T-helper 2 cell treated with Interferon-gamma antibody and Interleukin-4, amounts not matched to agents 100 ng/mL and 5 ng/mL, for 36 hours (primary cell): Measurements from ENCODE around the gene BRME1. TPM values are rescaled to one million over a fixed set of nuclear protein-coding genes. Genes with fewer than 3 reads are reported as not detected.

Experiments
- intact Hi-C: fragments of 100-400 bp; cut with micrococcal nuclease; formaldehyde crosslinking; loops from one replicate; pipeline ENCODE4 v1.15.1; 2023
- total RNA-seq: library from RNA; stranded (reverse); gene quantifications from 2 replicates; pipeline ENCODE4 v1.2.3, GENCODE V29; 2022

Gene BRME1
- total RNA-seq, 1 donor from 2014 or later: 10.5 TPM

DNA sequence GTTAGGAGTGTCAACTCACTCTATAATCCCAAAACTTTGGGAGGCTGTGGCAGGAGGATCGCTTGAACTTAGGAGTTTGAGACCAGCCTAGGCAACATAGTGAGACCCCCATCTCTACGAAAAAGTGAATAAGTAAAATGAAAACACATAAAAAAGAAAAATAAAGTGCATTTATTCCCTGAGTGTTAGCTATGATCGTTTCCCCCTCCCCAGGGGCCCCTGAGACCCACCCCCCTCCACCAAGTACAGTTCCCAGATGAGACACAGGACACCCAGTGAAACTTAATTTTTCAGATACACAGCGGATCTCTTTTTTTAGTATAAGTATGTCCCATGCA is 57.6 kb downstream of the BRME1 start:
- intact Hi-C loops: loop anchor here (5.0 kb wide), 1 partner anchor 696 kb away; the partner anchor contains the start of genes IER2 and STX10

DNA sequence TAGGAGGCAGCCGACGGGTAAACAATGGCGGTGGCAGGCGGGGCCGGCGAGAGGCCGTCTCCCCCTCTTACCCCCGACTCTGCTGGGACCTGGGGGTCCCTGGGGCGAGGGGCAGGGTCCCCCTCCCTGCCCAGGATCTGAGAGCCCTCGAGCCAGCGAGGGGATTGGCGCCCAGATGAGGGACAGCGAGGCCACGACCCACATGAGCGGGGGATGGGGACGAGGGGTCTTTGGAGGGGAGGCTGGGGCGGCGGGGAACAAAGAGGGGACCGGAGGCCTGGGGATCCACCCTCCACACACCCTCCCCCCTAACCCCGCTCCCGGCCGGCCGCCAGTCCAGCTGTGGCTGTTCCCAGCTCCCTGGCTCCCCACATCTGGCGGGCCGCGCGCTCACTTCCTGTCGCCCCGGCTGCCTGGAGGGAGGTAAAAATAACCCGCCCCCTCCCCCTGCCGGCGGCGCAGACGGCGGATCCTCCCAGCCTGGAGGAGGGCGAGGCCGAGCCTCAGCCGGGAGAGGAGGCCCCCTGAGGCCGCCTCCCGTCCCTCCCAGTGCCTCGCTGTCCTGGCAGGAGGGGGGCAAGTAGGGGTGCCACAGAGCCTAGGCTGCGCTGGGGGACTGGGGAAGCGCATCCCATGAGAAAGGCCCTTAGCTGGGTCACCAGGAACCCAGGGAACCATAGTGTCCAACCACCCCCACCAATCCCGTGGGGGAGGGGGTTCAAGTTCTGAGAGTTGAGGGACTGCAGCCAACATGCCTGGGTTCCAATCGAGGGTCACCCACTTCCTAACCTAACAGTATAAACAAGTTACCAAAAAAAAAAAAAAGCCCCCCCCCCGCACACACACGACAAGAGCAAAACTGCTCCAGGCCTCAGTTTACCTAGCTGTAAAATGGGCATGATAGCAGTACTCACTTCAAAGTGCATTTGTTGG is 58.2 kb downstream of the BRME1 start:
- intact Hi-C loops: loop anchor here (2.0 to 5.0 kb wide), 3 partner anchors 15 to 695 kb away; partner anchors contain the start of genes IER2, STX10 and ZSWIM4

DNA sequence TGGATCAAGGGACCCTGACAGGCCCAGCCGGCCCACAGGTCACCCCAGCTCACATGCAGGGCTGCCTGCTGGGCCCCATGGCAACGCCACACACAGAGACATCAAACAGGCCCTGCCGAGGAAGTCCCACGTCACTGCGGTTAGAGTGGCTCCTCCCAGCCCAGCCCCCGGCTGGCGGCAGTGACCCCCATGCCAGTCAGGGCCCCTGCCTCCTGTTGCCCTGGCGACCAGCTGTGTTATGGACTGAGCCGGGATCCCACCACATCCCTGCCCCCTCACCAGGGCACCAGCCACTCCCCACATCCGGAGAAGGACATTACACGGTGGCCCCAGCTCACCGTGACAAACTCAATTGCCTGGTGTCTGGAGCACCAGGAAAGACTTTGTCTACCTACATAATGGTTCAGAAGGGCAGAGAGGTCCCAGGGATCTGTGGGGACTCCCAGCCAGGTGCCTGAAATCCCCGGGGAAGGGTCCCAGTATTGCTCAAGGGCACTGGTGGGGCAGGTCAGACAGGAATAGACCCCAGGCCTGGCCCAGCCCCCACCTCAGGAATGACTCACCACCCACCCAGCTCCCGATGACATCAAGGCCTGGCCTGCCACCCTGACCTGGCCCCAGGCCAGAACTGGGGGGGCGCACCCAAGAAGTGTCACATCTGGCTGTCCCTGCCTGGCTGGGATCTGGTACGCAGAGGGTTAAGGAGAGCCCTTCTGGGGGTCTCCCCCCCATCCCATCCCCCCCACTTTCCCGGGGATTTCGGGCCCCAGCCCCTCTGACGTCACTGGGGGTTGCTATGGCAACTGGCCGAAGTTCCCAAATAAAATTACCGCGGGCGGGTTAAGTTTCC is 59.1 kb downstream of the BRME1 start:
- intact Hi-C loops: loop anchor here (1.0 to 5.0 kb wide), 5 partner anchors 9 to 694 kb away; partner anchors contain the start of genes IER2, STX10 and ZSWIM4

DNA sequence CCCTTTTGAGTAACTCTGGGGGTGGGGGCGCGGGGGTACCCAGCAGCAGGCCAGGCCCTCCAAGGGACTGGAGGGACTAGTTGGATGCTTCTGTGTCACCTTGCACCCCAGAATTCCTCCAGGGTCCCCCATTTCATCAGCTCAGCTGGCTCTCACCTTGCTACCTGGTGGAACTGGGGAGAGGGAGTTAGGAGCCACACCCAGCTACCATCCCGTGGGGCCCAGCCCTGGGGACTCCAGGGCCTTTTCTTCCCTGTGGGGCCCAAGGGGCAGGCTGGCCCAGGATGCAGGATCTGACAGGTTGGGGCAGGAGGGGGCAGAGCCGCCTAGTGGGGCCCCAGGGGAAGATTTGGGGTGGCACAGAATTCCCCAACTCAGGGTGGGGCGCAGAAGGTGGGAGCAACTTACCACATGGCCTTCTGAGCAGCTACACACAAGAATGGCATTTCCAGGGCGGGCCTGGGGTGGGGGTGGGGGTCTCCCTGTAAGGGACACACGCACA is 61.7 kb downstream of the BRME1 start:
- intact Hi-C loops: no loop called here

DNA sequence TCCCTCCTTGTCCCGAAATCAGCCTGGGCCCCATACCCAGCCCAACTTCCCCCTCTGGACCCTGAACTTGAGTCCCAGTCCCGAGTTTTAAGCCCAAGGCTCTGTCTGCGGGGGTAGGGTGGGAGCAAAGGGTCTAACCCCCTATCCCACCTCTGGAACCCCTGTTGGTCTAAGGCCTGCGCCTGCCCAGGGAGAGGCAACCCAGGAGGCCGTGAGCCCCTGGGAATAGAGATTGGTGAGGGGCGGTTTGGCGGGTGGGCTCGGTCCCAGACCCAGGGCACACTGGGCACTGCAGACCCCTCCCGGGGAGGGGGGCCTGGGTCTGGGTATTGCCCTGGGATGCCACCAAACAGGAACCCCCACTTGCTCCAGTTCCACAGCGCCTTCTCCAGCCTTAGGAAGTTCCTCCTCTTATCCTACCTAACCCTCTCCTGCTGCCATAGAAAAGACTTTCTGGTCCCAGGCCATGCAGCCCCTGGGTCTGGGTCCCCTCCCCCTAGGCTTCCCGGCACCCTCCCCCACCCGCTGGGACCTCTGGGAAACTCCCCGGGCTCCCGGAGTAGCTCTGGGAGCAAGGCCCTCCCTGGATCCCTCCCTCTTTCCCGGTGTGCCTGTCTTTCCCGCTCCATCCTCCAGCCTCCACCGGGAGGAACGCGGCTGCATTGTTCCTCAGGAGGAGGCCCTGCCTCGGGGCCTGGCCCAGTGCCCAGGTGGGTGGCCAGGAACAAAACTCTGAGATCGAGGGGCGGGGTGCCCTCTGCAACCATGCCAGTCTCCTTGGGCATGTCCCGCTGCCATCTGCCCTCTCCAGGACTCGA is 62.6 kb downstream of the BRME1 start:
- intact Hi-C loops: no loop called here

DNA sequence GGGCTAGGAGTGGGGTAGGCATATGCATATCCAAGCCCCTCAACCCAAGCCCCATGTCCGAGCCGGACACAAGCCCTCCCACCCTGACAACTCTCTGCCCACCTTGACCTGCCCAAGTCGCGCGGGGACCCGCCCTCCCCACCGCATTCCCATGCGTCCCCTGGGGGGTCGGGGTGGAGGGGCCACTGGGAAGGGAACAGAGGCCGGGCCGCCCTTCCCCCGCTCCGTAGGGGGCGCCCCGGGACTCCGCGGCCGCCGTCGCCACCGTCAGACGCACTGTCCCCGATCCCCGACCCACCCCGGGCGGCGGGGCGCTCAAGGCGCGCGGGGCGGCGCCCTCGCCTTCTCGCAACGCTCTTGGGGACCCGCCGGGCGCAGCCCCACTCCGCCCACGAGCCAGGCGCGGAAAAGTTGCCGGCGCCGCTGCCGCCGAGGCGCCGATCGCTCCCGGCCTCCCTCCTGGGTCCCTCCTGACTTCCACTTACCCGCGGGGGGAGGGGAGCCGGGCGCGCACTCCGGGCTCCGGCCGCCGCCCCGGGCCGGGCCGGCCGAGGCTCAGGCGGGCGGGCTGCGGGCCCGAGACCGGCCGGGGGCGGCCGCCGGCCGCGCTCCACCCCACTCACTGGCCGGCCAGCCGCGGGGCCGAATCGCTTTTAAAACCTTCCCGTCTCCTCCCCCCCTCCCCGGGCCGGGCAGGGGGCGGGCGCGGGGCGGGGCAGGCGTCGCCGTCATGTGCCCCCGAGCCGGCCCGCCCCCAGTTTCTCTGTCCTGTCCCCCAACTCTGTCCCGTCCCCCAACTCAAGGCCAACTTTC is 63.4 kb downstream of the BRME1 start:
- intact Hi-C loops: no loop called here

DNA sequence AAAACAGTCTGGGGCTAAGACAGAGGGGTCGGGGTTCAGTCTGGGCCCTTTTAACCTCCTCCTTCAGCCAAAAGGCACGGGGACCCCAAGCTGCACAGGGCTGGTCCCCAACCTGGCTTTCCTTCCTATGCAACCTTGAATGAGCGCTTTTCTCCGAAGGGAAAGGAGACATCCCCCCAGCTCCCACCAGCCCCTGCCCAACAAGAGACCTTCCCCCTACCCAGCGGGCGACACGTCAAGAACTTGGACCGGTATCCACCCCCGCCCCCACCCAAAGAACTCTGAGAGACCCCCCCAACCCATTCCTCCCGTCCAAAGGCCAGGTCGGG is 64.0 kb downstream of the BRME1 start:
- intact Hi-C loops: no loop called here

DNA sequence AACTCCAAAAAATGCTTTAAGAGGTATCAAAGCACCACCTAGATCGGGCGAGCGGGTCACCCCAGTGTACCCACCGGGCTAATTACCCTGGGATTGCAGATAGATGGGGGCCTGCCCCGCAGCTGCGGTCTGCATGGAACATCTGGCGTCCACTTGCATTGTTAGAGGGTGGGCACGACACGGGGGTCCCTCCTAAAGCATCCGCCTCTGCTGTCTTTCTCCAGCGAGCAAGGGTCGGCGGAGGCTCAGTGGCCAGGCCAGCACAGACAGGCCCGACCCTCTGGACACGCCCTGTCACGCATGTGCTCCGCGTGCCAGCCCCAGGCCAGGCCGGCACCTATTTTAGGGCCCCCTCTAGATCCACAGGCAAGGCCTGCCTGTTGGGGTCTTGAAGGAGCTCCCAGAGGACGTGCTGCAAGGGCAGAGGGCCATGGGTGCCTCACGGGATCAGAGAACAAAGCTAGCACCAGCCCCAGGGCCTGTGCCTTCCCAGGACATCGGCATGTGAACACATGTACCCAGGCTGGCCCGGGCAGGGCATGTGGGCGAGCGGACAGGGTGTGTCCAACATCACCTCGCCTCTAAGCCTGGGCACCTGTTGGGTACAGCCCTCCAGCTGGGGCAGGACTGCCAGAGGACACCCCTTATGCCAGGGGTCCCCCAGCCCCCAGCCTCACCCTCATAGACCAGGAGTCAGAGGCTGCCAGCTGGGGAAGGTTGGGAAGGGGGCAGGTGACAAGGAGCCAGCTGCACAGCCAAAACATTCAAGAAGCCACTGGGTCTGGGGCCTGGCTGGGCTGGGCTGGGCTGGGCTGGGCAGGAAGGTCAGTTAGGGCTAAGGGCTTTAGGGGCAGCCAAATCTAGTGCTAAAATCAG is 64.6 kb downstream of the BRME1 start:
- intact Hi-C loops: no loop called here

DNA sequence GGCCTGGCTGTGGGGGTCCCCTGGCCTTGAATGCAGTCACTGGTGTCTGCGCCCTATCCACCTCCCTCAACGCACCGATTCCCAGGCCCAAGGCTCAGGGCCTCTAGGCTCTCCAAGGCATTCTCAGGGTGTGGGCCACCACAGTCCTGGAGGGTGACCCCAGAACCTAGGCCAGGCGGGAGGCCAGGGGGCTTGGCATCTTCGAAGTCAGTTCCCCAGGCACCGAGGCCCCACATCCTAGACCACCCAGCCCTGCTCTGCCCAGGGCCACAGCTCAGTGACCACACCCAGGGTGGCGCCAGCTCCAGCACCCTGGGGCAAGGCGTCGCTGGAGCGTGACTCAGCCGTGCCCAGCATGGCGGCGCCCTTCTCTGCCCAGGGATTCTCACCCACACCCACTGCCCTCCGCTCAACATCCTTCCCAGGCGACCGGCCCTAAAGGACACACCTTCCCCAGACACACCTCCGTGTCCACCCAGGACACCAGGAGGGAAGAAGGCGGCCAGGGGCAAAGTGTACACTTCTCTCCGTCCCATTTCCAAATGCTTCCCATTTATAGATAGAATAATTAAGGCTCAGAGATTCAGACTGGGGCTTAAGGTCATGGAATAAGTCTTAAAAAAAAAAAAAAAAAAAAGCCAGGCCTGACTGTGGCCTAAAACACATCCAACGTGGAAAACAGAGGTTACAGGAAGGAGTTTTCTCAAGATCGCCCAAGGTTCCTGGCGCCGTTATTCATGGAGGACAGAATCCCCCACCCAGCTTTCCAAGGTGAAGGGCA is 65.4 kb downstream of the BRME1 start:
- intact Hi-C loops: no loop called here

DNA sequence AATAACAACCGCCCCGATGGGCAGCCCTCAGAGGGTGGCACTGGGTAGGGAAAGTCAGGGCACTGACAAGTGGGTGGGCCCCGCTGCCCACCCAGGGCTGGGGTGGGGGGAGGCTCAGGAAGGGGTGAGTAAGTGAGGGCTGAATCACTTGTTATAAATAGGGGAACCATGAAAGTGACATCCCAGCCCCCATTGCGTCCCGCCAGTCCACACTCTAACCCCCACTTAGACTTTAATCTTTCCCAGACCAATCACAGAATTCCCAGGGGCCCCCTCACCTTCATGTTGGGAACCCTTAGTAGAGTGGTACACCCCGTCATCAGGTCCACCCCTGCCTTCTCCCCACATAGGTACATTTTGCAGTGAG is 66.0 kb downstream of the BRME1 start:
- intact Hi-C loops: loop anchor here (1.0 to 5.0 kb wide), 4 partner anchors 22 to 683 kb away; partner anchors contain the start of gene ZSWIM4

DNA sequence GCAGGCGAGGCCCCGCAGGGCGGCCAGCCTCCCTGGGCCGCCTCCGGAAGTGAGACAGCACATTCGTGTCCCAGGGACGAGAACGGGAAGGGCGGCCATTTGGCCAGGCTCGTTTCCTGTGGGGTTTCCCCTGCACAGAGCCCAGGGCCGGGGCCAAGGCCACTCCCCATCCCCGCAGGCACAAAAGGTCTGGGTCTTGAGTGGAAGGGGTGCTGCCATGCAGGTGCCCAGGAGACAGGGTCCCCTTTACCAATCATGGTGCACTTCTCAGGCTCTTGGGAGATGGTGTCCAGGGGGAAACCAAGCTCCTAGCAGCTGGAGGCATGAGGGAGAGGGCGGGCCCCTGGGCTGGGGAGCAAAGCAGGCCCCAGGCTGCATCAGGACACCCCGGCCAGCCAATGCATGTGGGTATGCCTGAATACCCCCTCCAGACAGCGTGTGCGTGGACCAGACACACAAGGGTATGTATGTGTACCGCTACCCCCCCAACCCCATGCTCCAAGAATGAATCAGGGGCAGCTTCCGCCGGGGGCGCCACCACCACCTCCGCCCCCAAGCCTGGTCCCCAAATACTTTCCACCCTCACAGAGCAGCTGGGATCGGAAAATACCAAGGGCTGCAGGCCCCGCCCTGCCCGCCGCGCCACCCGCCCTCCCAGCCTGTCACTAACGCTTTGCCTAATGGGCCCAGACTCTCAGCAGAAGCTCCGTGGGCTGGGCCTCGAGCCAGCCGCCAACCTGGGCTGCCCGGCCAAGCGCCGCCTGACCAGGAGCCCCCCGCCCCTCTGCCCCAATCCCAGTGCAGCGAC is 66.6 kb downstream of the BRME1 start:
- intact Hi-C loops: loop anchor here (1.0 to 5.0 kb wide), 4 partner anchors 23 to 682 kb away; partner anchors contain the start of gene ZSWIM4

DNA sequence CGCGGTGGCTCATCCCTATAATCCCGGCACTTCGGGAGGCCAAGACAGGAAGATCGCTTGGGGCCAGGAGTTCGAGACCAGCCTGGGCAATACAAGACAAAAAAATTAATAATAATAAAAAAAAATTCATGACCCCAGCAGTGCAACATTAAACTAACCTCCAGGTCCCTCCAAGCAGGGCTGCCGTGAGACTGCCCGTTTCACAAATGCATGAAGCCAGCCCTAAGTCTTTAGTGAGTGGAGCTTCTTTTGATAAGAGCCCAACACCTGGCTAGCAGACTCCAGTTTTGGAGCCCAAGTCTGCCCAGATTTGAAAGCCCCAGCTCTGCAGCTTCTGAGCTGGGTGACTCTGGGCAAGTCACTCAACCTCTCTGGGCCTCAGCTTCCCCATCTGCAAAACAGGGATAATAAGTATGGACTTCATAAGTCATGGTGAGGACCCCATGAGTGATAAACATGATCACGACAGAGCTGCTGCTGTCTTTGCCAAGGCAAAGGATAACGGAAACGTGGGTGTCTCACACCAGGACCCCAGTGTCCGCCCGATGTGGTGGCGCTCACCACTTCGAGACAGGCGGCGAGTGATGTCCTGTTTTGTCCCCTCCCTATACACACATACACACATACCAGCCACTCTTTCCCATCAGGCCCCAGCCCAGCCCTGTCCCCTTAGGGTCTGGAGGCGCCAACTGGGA is 67.3 kb downstream of the BRME1 start:
- intact Hi-C loops: loop anchor here (1.0 to 5.0 kb wide), 4 partner anchors 24 to 681 kb away; partner anchors contain the start of gene ZSWIM4

DNA sequence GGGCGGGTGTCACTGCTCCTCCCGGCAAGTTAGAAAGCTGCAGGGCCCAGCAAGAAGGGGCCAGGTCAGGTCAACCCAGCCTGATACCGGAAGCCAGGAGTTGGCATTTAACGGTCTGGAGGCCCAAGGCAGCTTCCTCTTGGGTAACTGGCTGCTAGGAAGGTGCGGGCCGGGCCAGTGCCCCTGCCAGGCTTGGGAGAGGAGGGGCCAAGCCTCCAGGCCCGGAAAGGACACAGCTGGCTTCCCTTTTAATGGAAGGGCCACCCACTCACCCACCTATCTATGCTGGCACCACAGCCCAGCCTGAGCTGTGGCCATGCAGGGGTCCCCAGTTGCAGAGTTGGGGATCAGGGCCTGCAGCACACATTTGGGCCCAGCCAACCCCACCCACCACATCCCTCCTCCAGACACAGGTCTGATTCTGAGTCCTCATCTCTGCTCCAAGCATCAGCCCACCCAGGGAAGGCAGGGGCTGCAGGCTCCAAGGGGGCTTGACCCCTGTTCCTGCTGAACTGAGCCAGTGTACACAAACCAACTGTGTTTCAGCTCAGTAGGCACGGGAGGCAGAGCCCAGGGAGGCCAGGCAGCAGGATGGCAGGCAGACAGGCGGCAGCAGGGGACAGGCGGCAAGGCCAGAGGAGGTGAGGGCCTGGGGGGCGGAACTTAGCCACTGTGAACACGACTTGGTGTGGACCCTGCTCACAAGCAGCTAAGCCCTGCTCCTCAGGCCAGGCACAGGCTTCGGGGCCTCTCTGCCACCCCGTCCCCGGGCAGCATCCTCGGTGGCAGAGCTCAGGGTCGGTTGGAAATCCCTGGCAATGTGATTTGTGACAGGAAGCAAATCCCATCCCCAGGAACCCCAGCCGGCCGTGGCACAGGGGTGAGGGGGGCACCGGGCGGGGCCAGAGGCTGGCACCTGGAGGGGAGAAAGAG is 69.9 kb downstream of the BRME1 start:
- intact Hi-C loops: loop anchor here (5.0 kb wide), 2 partner anchors 531 to 679 kb away; no protein-coding TSS in a partner anchor

DNA sequence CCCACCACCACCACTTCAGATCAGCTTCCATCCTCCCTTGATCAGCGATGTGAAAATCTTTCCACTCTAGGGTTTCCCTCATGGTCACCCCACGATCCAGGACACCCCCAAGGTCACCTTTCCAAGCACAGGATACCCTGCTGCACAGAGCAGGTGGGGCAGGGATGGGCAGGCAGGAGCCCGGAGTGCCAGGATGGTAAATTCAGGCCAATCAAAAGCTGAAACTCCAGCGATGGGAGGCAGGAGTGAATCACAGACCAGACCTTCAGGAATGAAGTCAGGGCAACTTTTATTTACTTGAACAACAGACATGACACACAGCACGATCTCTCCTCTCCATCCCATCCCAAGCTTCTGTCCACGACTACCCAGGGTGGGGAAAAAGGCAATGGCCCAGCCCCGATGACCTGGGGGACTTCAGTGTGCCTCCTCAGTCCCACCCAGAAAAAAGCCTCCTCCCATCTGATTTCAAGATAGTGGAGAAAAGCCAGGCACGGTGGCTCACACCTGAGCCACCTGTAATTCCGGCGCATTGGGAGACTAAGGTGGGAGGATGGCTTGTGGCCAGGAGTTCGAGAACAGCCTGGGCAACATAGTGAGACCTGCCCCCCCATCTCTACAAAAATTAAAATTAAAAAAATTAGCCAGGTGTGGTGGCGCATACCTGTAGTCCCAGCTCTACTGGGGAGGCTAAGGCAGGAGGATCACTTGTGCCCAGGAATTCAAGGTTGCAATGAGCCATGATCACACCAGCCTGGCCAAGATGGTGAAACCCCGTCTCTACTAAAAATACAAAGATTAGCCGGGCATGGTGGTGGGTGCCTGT is 71.5 kb downstream of the BRME1 start:
- intact Hi-C loops: loop anchor here (5.0 kb wide), 2 partner anchors 533 to 677 kb away; no protein-coding TSS in a partner anchor
